GM23338 (cell line): ENCODE measurements around the gene LRRC3C. TPM values are rescaled to one million over a fixed set of nuclear protein-coding genes. Genes with fewer than 3 reads are reported as not detected.

Experiments
- ATAC-seq: fragments of 200-7000 bp; cut with Tn5 transposase; 3 replicates; pipeline ENCODE4 v1.9.1; 2020
- DNase-seq: peaks from one replicate; pipeline ENCODE4 v3.0.0-alpha.2; 2015; ENCODE audit warnings: low spot score
- H2AFZ ChIP-seq: fragments of 200-600 bp; sonication (generic); 2 replicates; pipeline ENCODE4 v1.8.0; 2016; ENCODE audit warnings: antibody characterized with exemption, mild to moderate bottlenecking, moderate library complexity
- H3F3A ChIP-seq: fragments of 200-600 bp; sonication (generic); replicated peaks from 2 replicates; pipeline ENCODE4 v1.8.0; 2017; ENCODE audit warnings: antibody characterized with exemption, mixed run types, low read depth
- H3K27ac ChIP-seq: fragments of 200-600 bp; sonication (generic); 2 replicates; pipeline ENCODE4 v1.6.1; 2016; ENCODE audit warnings: low read depth
- H3K27me3 ChIP-seq: fragments of 200-600 bp; sonication (generic); 2 replicates; pipeline ENCODE4 v1.8.0; 2016; ENCODE audit warnings: mild to moderate bottlenecking, mixed run types, moderate library complexity; ENCODE audit not compliant: insufficient read depth
- H3K36me3 ChIP-seq: fragments of 200-600 bp; sonication (generic); 2 replicates; pipeline ENCODE4 v1.8.0; 2016; ENCODE audit warnings: mild to moderate bottlenecking; ENCODE audit not compliant: insufficient read depth
- H3K4me1 ChIP-seq: fragments of 200-600 bp; sonication (generic); 2 replicates; pipeline ENCODE4 v1.8.0; 2016; ENCODE audit warnings: mild to moderate bottlenecking, moderate library complexity; ENCODE audit not compliant: insufficient read depth
- H3K4me2 ChIP-seq: fragments of 200-600 bp; sonication (generic); 2 replicates; pipeline ENCODE4 v1.7.1; 2017; ENCODE audit warnings: mixed run types
- H3K4me3 ChIP-seq: fragments of 200-600 bp; sonication (generic); 2 replicates; pipeline ENCODE4 v1.6.1; 2016; ENCODE audit warnings: mixed run types
- H3K79me2 ChIP-seq: fragments of 200-600 bp; sonication (generic); replicated peaks from 2 replicates; pipeline ENCODE4 v1.8.0; 2017; ENCODE audit warnings: mild to moderate bottlenecking; ENCODE audit not compliant: insufficient read depth
- H3K9me2 ChIP-seq: fragments of 200-600 bp; sonication (generic); 2 replicates; pipeline ENCODE4 v1.8.0; 2017; ENCODE audit not compliant: insufficient read depth
- H4K20me1 ChIP-seq: fragments of 200-600 bp; sonication (generic); replicated peaks from 2 replicates; pipeline ENCODE4 v1.8.0; 2017; ENCODE audit warnings: mild to moderate bottlenecking; ENCODE audit not compliant: insufficient read depth
- H3K27ac Mint-ChIP-seq: 2 replicates; pipeline ENCODE4 v1.8.0; 2020; ENCODE audit warnings: inconsistent platforms, mild to moderate bottlenecking, moderate library complexity, mixed read lengths
- H3K27me3 Mint-ChIP-seq: 3 replicates; pipeline ENCODE4 v1.8.0; 2022; ENCODE audit warnings: low read depth, mild to moderate bottlenecking, moderate library complexity, mixed read lengths, inconsistent platforms; ENCODE audit not compliant: insufficient read depth, poor library complexity
- H3K36me3 Mint-ChIP-seq: 3 replicates; pipeline ENCODE4 v1.8.0; 2021; ENCODE audit warnings: low read depth, mild to moderate bottlenecking, inconsistent platforms, moderate library complexity, mixed read lengths
- H3K4me1 Mint-ChIP-seq: 3 replicates; pipeline ENCODE4 v1.8.0; 2020; ENCODE audit warnings: mild to moderate bottlenecking, inconsistent platforms, mixed read lengths
- H3K4me3 Mint-ChIP-seq: 3 replicates; pipeline ENCODE4 v1.8.0; 2021; ENCODE audit warnings: moderate library complexity, mild to moderate bottlenecking, inconsistent platforms, mixed read lengths
- H3K9me3 Mint-ChIP-seq: 3 replicates; pipeline ENCODE4 v1.8.0; 2020; ENCODE audit warnings: moderate library complexity, mild to moderate bottlenecking, inconsistent platforms, mixed read lengths
- CREB1 ChIP-seq: fragments of 250-450 bp; sonication (Bioruptor Pico); IDR thresholded peaks from 2 replicates; pipeline ENCODE4 v1.5.0; 2020; ENCODE audit warnings: low read depth, mild to moderate bottlenecking, moderate library complexity
- EZH2 ChIP-seq: fragments of 200-600 bp; sonication (generic); IDR thresholded peaks from one replicate; pipeline ENCODE4 v1.8.0; 2017; ENCODE audit warnings: antibody characterized with exemption, mild to moderate bottlenecking, low read depth; ENCODE audit not compliant: unreplicated experiment
- EZH2phosphoT487 ChIP-seq: fragments of 200-600 bp; sonication (generic); IDR thresholded peaks from one replicate; pipeline ENCODE4 v1.8.1; 2018; ENCODE audit warnings: antibody characterized with exemption; ENCODE audit not compliant: unreplicated experiment
- JUNB ChIP-seq: IDR thresholded peaks from one replicate; pipeline ENCODE4 v1.6.1; 2016; ENCODE audit warnings: antibody characterized with exemption; ENCODE audit not compliant: unreplicated experiment
- NANOG ChIP-seq: IDR thresholded peaks from 2 replicates; pipeline ENCODE4 v1.6.1; 2016; ENCODE audit warnings: antibody characterized with exemption, borderline replicate concordance
- POLR2AphosphoS5 ChIP-seq: IDR thresholded peaks from 2 replicates; pipeline ENCODE4 v1.6.1; 2016; ENCODE audit warnings: antibody characterized with exemption, low read depth
- REST ChIP-seq: IDR thresholded peaks from one replicate; pipeline ENCODE4 v1.6.1; 2018; ENCODE audit warnings: antibody characterized with exemption; ENCODE audit not compliant: unreplicated experiment
- STAT1 ChIP-seq: IDR thresholded peaks from one replicate; pipeline ENCODE4 v1.6.1; 2016; ENCODE audit warnings: antibody characterized with exemption; ENCODE audit not compliant: unreplicated experiment
- ZNF114 ChIP-seq: fragments of 250-450 bp; sonication (Bioruptor Pico); IDR thresholded peaks from 2 replicates; pipeline ENCODE4 v1.5.0; 2020; ENCODE audit warnings: mild to moderate bottlenecking, moderate library complexity
- ZNF331 ChIP-seq: fragments of 250-450 bp; sonication (Bioruptor Pico); IDR thresholded peaks from 2 replicates; pipeline ENCODE4 v1.5.0; 2020; ENCODE audit warnings: low read depth, mild to moderate bottlenecking, moderate library complexity
- polyA plus RNA-seq: library from polyadenylated mRNA; unstranded; fragments of >200 nt; fragmentation: Nextera tagmentation; extraction: Ambion mirVana; gene quantifications from 2 replicates; pipeline ENCODE4 v1.2.1, GENCODE V29; 2016
- total RNA-seq: library from RNA; depleted of rRNA; stranded (reverse); fragments of >200 nt; shearing (Covaris generic); gene quantifications from 2 replicates; pipeline ENCODE4 v1.2.3, GENCODE V29; 2014
- TF ChIP-seq, protein P1 (sequence below): IDR thresholded peaks from 2 replicates; pipeline ENCODE4 v1.6.1; 2016; ENCODE audit warnings: antibody characterized with exemption
- TF ChIP-seq, protein P2 (sequence below): fragments of 250-450 bp; sonication (Bioruptor Pico); IDR thresholded peaks from 2 replicates; pipeline ENCODE4 v1.5.0; 2020; ENCODE audit warnings: mild to moderate bottlenecking, moderate library complexity

The LRRC3C gene
- total and polyA plus RNA-seq, 2 experiments from 2014 or later, result 0.24 TPM; not detected in 1

GRCh38 chr17:39935909-39936308, 8.4 kb downstream of the LRRC3C start:
- Histone ChIP-seq H2AFZ (no peak overlapping the region), H3K27ac (no peak overlapping the region), H3K4me3 (no peak overlapping the region), H3K4me2 (no peak overlapping the region), H3K9me2 (no peaks in the 10 kb centered on the region), H3K27me3 (no peaks in the 10 kb centered on the region), H4K20me1 (no peaks in the 10 kb centered on the region), H3K4me1 (peaks cover 12% of the 10 kb centered on the region), H3F3A (no peaks in the 10 kb centered on the region), H3K79me2 (no peaks in the 10 kb centered on the region), H3K36me3 (no peaks in the 10 kb centered on the region)
- H3K4me3 Mint-ChIP-seq, result no peak overlapping the region
- H3K27ac Mint-ChIP-seq, result no peak overlapping the region
- H3K9me3 Mint-ChIP-seq, result no peaks in the 10 kb centered on the region
- no peaks in the 10 kb centered on the region for H3K27me3 Mint-ChIP-seq
- H3K4me1 Mint-ChIP-seq, result peaks cover 20% of the 10 kb centered on the region
- DNase-seq, result no peak
- TF ChIP-seq, protein P1, sequence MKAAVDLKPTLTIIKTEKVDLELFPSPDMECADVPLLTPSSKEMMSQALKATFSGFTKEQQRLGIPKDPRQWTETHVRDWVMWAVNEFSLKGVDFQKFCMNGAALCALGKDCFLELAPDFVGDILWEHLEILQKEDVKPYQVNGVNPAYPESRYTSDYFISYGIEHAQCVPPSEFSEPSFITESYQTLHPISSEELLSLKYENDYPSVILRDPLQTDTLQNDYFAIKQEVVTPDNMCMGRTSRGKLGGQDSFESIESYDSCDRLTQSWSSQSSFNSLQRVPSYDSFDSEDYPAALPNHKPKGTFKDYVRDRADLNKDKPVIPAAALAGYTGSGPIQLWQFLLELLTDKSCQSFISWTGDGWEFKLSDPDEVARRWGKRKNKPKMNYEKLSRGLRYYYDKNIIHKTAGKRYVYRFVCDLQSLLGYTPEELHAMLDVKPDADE, result no peak
- TF ChIP-seq EZH2 (no peak), ZNF331 (CRISPR knock-in tag) (no peak), JUNB (no peak), POLR2AphosphoS5 (no peak), ZNF114 (CRISPR knock-in tag) (no peak), EZH2phosphoT487 (no peak), CREB1 (CRISPR knock-in tag) (no peak)
- H3K36me3 Mint-ChIP-seq, result no peaks in the 10 kb centered on the region
- ATAC-seq, result no peak

DNA sequence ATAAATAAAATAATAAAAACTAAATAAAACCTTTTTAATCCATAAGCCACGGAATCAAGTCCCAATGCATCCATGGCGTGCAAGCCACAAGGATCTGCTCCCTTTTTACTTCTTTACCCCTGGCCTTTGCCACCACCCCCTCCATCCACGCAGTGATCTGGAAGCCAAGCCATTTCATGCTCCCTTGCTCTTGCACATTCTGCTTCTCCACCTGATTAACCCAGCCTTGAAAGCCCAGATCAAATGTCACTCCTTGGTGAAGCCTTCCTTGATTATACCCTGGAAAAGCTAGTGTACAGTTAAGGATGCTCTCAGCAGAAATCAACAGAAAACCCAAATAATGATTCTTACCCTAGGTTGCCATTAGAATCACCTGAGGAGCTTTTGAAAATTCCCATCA, 9.9 kb downstream of the LRRC3C start:
- H3K4me1 ChIP-seq, result peaks cover 12% of the 10 kb centered on the region
- H3K9me2 ChIP-seq, result no peaks in the 10 kb centered on the region
- TF ChIP-seq, protein P2, sequence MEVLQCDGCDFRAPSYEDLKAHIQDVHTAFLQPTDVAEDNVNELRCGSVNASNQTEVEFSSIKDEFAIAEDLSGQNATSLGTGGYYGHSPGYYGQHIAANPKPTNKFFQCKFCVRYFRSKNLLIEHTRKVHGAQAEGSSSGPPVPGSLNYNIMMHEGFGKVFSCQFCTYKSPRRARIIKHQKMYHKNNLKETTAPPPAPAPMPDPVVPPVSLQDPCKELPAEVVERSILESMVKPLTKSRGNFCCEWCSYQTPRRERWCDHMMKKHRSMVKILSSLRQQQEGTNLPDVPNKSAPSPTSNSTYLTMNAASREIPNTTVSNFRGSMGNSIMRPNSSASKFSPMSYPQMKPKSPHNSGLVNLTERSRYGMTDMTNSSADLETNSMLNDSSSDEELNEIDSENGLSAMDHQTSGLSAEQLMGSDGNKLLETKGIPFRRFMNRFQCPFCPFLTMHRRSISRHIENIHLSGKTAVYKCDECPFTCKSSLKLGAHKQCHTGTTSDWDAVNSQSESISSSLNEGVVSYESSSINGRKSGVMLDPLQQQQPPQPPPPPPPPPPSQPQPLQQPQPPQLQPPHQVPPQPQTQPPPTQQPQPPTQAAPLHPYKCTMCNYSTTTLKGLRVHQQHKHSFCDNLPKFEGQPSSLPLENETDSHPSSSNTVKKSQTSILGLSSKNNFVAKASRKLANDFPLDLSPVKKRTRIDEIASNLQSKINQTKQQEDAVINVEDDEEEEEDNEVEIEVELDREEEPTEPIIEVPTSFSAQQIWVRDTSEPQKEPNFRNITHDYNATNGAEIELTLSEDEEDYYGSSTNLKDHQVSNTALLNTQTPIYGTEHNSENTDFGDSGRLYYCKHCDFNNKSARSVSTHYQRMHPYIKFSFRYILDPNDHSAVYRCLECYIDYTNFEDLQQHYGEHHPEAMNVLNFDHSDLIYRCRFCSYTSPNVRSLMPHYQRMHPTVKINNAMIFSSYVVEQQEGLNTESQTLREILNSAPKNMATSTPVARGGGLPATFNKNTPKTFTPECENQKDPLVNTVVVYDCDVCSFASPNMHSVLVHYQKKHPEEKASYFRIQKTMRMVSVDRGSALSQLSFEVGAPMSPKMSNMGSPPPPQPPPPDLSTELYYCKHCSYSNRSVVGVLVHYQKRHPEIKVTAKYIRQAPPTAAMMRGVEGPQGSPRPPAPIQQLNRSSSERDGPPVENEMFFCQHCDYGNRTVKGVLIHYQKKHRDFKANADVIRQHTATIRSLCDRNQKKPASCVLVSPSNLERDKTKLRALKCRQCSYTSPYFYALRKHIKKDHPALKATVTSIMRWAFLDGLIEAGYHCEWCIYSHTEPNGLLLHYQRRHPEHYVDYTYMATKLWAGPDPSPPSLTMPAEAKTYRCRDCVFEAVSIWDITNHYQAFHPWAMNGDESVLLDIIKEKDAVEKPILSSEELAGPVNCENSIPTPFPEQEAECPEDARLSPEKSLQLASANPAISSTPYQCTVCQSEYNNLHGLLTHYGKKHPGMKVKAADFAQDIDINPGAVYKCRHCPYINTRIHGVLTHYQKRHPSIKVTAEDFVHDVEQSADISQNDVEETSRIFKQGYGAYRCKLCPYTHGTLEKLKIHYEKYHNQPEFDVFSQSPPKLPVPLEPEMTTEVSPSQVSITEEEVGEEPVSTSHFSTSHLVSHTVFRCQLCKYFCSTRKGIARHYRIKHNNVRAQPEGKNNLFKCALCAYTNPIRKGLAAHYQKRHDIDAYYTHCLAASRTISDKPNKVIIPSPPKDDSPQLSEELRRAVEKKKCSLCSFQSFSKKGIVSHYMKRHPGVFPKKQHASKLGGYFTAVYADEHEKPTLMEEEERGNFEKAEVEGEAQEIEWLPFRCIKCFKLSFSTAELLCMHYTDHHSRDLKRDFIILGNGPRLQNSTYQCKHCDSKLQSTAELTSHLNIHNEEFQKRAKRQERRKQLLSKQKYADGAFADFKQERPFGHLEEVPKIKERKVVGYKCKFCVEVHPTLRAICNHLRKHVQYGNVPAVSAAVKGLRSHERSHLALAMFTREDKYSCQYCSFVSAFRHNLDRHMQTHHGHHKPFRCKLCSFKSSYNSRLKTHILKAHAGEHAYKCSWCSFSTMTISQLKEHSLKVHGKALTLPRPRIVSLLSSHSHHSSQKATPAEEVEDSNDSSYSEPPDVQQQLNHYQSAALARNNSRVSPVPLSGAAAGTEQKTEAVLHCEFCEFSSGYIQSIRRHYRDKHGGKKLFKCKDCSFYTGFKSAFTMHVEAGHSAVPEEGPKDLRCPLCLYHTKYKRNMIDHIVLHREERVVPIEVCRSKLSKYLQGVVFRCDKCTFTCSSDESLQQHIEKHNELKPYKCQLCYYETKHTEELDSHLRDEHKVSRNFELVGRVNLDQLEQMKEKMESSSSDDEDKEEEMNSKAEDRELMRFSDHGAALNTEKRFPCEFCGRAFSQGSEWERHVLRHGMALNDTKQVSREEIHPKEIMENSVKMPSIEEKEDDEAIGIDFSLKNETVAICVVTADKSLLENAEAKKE (CRISPR knock-in tag), result no peak
- TF ChIP-seq EZH2 (no peak), REST (no peak), ZNF114 (CRISPR knock-in tag) (no peak), NANOG (no peak), STAT1 (no peak), POLR2AphosphoS5 (no peak)

More for the DNA sequence above, 9.9 kb downstream of the LRRC3C start:
- no peak overlapping the region for H3K4me2 ChIP-seq
- H3K36me3 ChIP-seq, result no peaks in the 10 kb centered on the region
- H4K20me1 ChIP-seq, result no peaks in the 10 kb centered on the region
- H3K9me3 Mint-ChIP-seq, result no peaks in the 10 kb centered on the region
- no peak overlapping the region for H3K4me3 ChIP-seq
- H3K27me3 ChIP-seq, result no peaks in the 10 kb centered on the region
- H3K79me2 ChIP-seq, result no peaks in the 10 kb centered on the region
- no peaks in the 10 kb centered on the region for H3F3A ChIP-seq
- H3K4me3 Mint-ChIP-seq, result no peak overlapping the region
- H3K27me3 Mint-ChIP-seq, result peaks cover 2% of the 10 kb centered on the region
- DNase-seq (no peak), ATAC-seq (no peak)
- no peak overlapping the region for H3K27ac ChIP-seq
- H3K4me1 Mint-ChIP-seq, result peaks cover 22% of the 10 kb centered on the region
- H3K36me3 Mint-ChIP-seq, result no peaks in the 10 kb centered on the region
- H2AFZ ChIP-seq, result no peak overlapping the region
- no peak overlapping the region for H3K27ac Mint-ChIP-seq
